ENCODE measurements around the gene CRB2. TPM values are rescaled to one million over a fixed set of nuclear protein-coding genes. Genes with fewer than 3 reads are reported as not detected.

The CRB2 gene
- total RNA-seq, 6 experiments from 2014 or later = not detected

DNA sequence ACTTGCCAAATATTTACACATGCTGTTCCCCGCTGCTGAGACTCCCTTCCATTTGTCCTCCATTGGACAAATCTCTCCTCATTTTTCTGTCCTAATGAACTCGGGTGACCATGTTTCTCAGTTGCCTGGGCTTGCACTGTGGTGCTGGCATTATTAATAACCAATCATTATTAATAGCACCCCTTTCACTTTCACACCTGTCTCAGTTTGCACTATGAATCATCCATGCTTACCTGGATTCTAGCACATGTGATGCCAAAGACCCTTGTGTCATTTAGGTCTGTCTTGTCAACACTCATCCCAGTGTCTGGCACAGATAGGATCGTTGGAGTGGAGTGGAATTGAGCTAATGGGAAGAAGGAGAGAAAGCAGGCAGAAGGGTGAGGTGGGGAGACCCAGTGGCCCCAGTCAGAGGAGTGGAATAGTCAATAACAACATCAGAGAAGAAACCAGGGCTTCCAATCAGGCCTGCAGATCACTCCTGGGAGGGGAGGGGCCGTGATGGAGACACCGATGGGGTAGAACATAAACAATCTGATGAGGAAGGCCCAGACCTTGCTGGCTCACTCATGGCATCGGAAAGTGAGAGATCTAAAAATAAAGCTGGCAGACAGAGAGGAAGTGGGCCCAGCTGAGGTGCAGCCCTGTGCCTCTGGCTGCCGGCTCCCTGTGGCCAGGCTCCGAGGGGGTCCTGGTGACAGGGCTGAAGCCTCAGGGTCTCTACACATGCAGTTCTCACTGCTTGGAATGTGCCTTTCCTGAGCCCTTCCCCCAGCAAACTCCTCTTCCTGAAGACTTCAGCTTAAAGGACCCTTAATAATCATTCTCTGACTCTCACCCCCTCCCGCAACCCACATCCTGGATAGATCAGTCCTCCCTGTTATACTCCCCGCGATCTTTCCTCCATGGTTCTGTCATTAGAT, 33.5 kb upstream of the CRB2 start:
- Histone ChIP-seq H3K36me3 (no peaks in the 10 kb centered on the region), H3K27me3 (no peaks in the 10 kb centered on the region), H3K27ac (no peak overlapping the region), H3K4me3 (no peak overlapping the region), H3K9me3 (no peaks in the 10 kb centered on the region), H3K4me1 (peaks cover 0 to 14% (median 3%) of the 10 kb centered on the region in 4 donors)
- WGBS (ENCODE audit: insufficient coverage, low coverage, low lambda C conversion rate, missing lambda C conversion rate) = 68% methylated on average over 8 of the region's 11 CpGs
- TF ChIP-seq, protein P1, sequence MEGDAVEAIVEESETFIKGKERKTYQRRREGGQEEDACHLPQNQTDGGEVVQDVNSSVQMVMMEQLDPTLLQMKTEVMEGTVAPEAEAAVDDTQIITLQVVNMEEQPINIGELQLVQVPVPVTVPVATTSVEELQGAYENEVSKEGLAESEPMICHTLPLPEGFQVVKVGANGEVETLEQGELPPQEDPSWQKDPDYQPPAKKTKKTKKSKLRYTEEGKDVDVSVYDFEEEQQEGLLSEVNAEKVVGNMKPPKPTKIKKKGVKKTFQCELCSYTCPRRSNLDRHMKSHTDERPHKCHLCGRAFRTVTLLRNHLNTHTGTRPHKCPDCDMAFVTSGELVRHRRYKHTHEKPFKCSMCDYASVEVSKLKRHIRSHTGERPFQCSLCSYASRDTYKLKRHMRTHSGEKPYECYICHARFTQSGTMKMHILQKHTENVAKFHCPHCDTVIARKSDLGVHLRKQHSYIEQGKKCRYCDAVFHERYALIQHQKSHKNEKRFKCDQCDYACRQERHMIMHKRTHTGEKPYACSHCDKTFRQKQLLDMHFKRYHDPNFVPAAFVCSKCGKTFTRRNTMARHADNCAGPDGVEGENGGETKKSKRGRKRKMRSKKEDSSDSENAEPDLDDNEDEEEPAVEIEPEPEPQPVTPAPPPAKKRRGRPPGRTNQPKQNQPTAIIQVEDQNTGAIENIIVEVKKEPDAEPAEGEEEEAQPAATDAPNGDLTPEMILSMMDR (IDR thresholded peaks at IDR 0.05) = no peak
- TF ChIP-seq POLR2A (IDR thresholded peaks at IDR 0.05) = no peak
- DNase-seq (no peak), ATAC-seq (no peak)
- intact Hi-C loops (cut with DNase I) = no loop called here

DNA sequence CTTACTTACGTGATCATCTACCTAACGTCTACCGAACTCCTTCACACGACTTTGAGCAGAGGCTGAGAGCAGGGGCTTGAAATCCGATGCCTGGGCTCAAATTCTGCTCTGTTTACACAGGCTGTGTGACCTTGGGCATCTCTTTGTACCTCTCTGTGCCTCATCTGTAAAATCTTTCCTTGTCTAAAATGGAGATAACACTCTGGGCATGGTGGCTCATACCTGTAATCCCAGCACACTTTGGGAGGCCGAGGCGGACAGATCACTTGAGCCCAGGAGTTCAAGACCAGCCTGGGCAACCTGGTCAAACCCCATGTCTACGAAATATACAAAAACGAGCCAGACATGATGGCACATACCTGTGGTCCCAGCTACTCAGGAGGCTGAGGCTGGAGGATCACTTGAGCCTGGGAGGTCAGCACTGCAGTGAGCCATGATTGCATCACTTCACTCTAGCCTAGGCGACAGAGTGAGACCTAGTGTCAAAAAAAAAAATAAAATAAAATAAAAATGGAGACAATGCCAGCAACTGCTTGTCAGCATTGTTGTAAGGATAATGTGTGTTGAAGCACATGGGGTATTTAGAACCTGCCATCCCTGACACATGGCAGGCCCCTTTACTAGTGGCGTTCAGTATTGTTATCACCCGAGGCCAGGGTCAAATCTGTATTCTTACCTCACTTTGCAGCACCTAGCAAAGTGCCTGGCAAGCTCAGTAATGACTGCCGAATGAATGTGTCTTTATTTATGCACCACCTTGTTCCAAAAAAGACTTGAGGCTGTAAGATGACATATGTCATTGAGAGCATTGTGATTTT, 32.6 kb upstream of the CRB2 start:
- no peaks in the 10 kb centered on the region for H3K27me3 ChIP-seq
- H3K4me3 ChIP-seq = no peak overlapping the region
- intact Hi-C loops (cut with DNase I) = no loop called here
- ATAC-seq (no peak), DNase-seq (no peak)
- no peaks in the 10 kb centered on the region for H3K36me3 ChIP-seq
- H3K9me3 ChIP-seq = no peaks in the 10 kb centered on the region
- 83% methylated on average over 11 of the region's 13 CpGs for WGBS (ENCODE audit: insufficient coverage, low coverage, low lambda C conversion rate, missing lambda C conversion rate)
- TF ChIP-seq, protein P1 (IDR thresholded peaks at IDR 0.05) = no peak
- no peak for TF ChIP-seq POLR2A (IDR thresholded peaks at IDR 0.05)
- H3K27ac ChIP-seq = no peak overlapping the region
- H3K4me1 ChIP-seq = peaks cover 0 to 14% (median 3%) of the 10 kb centered on the region in 4 donors

DNA sequence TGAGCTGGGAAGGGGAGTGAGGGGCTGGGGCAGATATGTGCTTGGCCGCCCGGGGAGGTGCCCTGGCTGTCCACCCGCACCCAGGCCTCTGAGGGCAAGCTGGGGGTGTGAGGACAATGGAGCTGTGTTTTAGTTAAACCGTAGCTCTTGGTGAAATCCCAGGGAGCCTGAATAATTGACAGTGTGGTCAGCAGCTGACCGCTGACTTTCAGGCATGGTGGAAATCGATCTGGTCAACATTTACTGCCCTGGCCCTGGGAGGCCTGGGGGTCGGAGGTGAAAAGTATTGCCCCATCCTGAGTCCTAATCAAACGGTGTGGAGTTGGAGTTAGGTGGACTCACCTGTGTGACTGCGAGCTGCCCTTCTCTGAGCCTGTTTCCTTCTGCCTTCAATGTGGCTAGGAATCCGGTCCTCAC, 31.2 kb upstream of the CRB2 start:
- ATAC-seq = peak; percentile 91 to 94 (median 93)
- Histone ChIP-seq H3K4me1 (peaks cover 0 to 14% (median 3%) of the 10 kb centered on the region in 4 donors), H3K27me3 (no peaks in the 10 kb centered on the region), H3K9me3 (no peaks in the 10 kb centered on the region), H3K27ac (peak overlapping the region; percentile 52 to 68 (median 54)), H3K36me3 (no peaks in the 10 kb centered on the region), H3K4me3 (no peak overlapping the region)
- TF ChIP-seq, protein P1 (IDR thresholded peaks at IDR 0.05) = no peak
- no peak for TF ChIP-seq POLR2A (IDR thresholded peaks at IDR 0.05)
- WGBS (ENCODE audit: insufficient coverage, low coverage, low lambda C conversion rate, missing lambda C conversion rate) = 40% methylated on average over 1 of the region's 10 CpGs
- intact Hi-C loops (cut with DNase I) = no loop called here
- peak; percentile 68 to 85 (median 77) for DNase-seq

DNA sequence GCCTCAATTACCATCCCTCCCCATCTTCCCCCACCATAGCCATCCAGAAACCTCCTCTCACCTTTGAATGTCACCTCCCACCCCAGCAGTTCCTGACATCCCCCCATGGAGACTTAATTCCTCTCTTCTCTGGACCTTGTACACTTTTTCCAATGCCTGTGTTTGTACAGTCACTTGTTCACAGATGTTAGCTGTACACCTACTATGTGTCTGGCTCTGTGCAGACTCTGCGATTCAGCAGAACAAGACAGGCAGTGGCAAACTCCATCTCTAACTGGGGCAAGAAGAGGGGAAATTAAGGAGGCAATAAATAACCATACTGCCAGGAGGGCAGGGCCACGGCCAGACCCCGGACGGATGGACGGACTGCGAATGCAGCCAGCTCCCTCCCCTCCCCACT, 29.8 kb upstream of the CRB2 start:
- Histone ChIP-seq H3K4me3 (no peak overlapping the region), H3K27me3 (no peaks in the 10 kb centered on the region), H3K9me3 (no peaks in the 10 kb centered on the region), H3K36me3 (no peaks in the 10 kb centered on the region), H3K4me1 (peaks cover 0 to 14% (median 3%) of the 10 kb centered on the region in 4 donors), H3K27ac (no peak overlapping the region)
- intact Hi-C loops (cut with DNase I) = no loop called here
- TF ChIP-seq, protein P1 (IDR thresholded peaks at IDR 0.05) = no peak
- TF ChIP-seq POLR2A (IDR thresholded peaks at IDR 0.05) = no peak
- WGBS (ENCODE audit: insufficient coverage, low coverage, low lambda C conversion rate, missing lambda C conversion rate) = 83% methylated on average over 6 of the region's 6 CpGs
- ATAC-seq (no peak), DNase-seq (no peak)
